Liver (tissue), 3 donors: ENCODE data around the gene PET100.

ENCODE experiments used
- FOXA1 ChIP-seq: IDR thresholded peaks from 2 replicates; pipeline ENCODE4 v1.6.1; 2016; ENCODE audit warnings: antibody characterized with exemption
- FOXA2 ChIP-seq: IDR thresholded peaks from 2 replicates; pipeline ENCODE4 v1.6.1; 2016; ENCODE audit warnings: antibody characterized with exemption
- GABPA ChIP-seq, 2 donors: IDR thresholded peaks in 1 of 2; conservative IDR thresholded peaks in 1 of 2; 2 replicates each; pipeline ENCODE4 v1.6.1; 2016; ENCODE audit warnings: antibody characterized with exemption in 2 of 2, mild to moderate bottlenecking in 1 of 2, moderate library complexity in 1 of 2
- HNF4A ChIP-seq, 2 donors: conservative IDR thresholded peaks; 2 replicates each; pipeline ENCODE4 v1.6.1; 2016; ENCODE audit warnings: antibody characterized with exemption in 2 of 2, mild to moderate bottlenecking in 2 of 2
- HNF4G ChIP-seq: IDR thresholded peaks from 2 replicates; pipeline ENCODE4 v1.6.1; 2016; ENCODE audit warnings: antibody characterized with exemption
- JUND ChIP-seq, 2 donors: IDR thresholded peaks; 2 replicates each; pipeline ENCODE4 v1.6.1; 2016; ENCODE audit warnings: antibody characterized with exemption in 2 of 2
- RAD21 ChIP-seq, 2 donors: IDR thresholded peaks; 2 replicates each; pipeline ENCODE4 v1.6.1; 2016; ENCODE audit warnings: antibody characterized with exemption in 2 of 2, mild to moderate bottlenecking in 2 of 2
- TAF1 ChIP-seq: conservative IDR thresholded peaks from 2 replicates; pipeline ENCODE4 v1.6.1; 2016; ENCODE audit warnings: antibody characterized with exemption, mild to moderate bottlenecking
- YY1 ChIP-seq: IDR thresholded peaks from 2 replicates; pipeline ENCODE4 v1.6.1; 2016; ENCODE audit warnings: antibody characterized with exemption, mild to moderate bottlenecking
- TF ChIP-seq, protein P1 (sequence below): fragments of 150-350 bp; IDR thresholded peaks from 2 replicates; pipeline ENCODE4 v1.5.1; 2017; ENCODE audit warnings: improper control_type of control experiment, low read depth, low read length; ENCODE audit not compliant: missing input control
- TF ChIP-seq, protein P2 (sequence below): IDR thresholded peaks from 2 replicates; pipeline ENCODE4 v1.6.1; 2016; ENCODE audit warnings: antibody characterized with exemption
- TF ChIP-seq, protein P3 (sequence below): IDR thresholded peaks from 2 replicates; pipeline ENCODE4 v1.6.1; 2016; ENCODE audit warnings: antibody characterized with exemption
- TF ChIP-seq, protein P4 (sequence below): IDR thresholded peaks from 2 replicates; pipeline ENCODE4 v1.6.1; 2016; ENCODE audit warnings: antibody characterized with exemption, mild to moderate bottlenecking
- TF ChIP-seq, protein P5 (sequence below): IDR thresholded peaks from 2 replicates; pipeline ENCODE4 v1.6.1; 2016; ENCODE audit warnings: antibody characterized with exemption
- donor health status: healthy.
- donor health status: healthy.

DNA sequence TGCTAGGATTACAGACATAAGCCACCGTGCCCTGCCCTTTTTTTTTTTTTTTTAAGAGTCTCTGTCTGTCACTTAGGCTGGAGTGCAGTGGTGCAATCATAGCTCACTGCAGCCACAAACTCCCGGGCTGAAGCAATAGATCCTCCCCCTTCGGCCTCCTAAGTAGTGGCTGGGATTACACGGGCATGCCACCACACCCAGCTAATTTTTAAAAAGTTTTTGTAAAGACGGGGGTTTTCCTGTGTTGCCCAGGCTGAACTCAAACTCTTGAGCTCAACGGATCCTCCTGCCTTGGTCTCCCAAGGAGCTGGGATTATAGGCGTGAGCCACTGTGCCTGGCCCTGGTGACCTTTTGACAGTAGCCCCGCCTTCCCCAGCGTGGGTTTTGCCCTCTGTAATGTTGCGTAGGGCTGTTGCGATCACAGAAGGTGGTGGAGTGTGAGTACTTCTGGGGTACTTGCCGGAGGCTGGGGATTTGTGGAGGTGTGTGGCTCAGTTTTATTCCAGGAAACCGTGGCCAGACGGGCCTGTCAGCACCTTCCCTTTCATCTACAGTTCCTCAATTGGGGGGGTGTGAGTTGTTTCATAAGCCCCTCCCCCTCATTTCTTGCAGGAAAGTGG is 27.6 kb downstream of the PET100 start:
- TF ChIP-seq, protein P1, sequence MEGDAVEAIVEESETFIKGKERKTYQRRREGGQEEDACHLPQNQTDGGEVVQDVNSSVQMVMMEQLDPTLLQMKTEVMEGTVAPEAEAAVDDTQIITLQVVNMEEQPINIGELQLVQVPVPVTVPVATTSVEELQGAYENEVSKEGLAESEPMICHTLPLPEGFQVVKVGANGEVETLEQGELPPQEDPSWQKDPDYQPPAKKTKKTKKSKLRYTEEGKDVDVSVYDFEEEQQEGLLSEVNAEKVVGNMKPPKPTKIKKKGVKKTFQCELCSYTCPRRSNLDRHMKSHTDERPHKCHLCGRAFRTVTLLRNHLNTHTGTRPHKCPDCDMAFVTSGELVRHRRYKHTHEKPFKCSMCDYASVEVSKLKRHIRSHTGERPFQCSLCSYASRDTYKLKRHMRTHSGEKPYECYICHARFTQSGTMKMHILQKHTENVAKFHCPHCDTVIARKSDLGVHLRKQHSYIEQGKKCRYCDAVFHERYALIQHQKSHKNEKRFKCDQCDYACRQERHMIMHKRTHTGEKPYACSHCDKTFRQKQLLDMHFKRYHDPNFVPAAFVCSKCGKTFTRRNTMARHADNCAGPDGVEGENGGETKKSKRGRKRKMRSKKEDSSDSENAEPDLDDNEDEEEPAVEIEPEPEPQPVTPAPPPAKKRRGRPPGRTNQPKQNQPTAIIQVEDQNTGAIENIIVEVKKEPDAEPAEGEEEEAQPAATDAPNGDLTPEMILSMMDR = no peak
- TF ChIP-seq, protein P2, sequence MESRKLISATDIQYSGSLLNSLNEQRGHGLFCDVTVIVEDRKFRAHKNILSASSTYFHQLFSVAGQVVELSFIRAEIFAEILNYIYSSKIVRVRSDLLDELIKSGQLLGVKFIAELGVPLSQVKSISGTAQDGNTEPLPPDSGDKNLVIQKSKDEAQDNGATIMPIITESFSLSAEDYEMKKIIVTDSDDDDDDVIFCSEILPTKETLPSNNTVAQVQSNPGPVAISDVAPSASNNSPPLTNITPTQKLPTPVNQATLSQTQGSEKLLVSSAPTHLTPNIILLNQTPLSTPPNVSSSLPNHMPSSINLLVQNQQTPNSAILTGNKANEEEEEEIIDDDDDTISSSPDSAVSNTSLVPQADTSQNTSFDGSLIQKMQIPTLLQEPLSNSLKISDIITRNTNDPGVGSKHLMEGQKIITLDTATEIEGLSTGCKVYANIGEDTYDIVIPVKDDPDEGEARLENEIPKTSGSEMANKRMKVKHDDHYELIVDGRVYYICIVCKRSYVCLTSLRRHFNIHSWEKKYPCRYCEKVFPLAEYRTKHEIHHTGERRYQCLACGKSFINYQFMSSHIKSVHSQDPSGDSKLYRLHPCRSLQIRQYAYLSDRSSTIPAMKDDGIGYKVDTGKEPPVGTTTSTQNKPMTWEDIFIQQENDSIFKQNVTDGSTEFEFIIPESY = no peak
- no peak for TF ChIP-seq RAD21 (IDR thresholded peaks at IDR 0.05)
- TF ChIP-seq GABPA (IDR thresholded peaks at IDR 0.05 in 1 of 2, conservative IDR thresholded peaks at IDR 0.05 in 1 of 2) = no peak
- TF ChIP-seq FOXA2 = no peak
- TF ChIP-seq YY1 = no peak
- no peak for TF ChIP-seq HNF4A (conservative IDR thresholded peaks at IDR 0.05)
- TF ChIP-seq, protein P3, sequence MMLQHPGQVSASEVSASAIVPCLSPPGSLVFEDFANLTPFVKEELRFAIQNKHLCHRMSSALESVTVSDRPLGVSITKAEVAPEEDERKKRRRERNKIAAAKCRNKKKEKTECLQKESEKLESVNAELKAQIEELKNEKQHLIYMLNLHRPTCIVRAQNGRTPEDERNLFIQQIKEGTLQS = no peak
- TF ChIP-seq JUND (IDR thresholded peaks at IDR 0.05) = no peak
- TF ChIP-seq TAF1 = no peak
- TF ChIP-seq, protein P4, sequence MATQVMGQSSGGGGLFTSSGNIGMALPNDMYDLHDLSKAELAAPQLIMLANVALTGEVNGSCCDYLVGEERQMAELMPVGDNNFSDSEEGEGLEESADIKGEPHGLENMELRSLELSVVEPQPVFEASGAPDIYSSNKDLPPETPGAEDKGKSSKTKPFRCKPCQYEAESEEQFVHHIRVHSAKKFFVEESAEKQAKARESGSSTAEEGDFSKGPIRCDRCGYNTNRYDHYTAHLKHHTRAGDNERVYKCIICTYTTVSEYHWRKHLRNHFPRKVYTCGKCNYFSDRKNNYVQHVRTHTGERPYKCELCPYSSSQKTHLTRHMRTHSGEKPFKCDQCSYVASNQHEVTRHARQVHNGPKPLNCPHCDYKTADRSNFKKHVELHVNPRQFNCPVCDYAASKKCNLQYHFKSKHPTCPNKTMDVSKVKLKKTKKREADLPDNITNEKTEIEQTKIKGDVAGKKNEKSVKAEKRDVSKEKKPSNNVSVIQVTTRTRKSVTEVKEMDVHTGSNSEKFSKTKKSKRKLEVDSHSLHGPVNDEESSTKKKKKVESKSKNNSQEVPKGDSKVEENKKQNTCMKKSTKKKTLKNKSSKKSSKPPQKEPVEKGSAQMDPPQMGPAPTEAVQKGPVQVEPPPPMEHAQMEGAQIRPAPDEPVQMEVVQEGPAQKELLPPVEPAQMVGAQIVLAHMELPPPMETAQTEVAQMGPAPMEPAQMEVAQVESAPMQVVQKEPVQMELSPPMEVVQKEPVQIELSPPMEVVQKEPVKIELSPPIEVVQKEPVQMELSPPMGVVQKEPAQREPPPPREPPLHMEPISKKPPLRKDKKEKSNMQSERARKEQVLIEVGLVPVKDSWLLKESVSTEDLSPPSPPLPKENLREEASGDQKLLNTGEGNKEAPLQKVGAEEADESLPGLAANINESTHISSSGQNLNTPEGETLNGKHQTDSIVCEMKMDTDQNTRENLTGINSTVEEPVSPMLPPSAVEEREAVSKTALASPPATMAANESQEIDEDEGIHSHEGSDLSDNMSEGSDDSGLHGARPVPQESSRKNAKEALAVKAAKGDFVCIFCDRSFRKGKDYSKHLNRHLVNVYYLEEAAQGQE = no peak
- TF ChIP-seq FOXA1 = no peak
- no peak for TF ChIP-seq HNF4G
- TF ChIP-seq, protein P5, sequence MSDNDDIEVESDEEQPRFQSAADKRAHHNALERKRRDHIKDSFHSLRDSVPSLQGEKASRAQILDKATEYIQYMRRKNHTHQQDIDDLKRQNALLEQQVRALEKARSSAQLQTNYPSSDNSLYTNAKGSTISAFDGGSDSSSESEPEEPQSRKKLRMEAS = no peak
